ENCODE data around the gene SEMA4D.
"Not testable (repeated sequence)": the region's sequence is repeated elsewhere in the genome, so short reads cannot be mapped to it uniquely, and the experiment has no call there.

The SEMA4D gene

DNA sequence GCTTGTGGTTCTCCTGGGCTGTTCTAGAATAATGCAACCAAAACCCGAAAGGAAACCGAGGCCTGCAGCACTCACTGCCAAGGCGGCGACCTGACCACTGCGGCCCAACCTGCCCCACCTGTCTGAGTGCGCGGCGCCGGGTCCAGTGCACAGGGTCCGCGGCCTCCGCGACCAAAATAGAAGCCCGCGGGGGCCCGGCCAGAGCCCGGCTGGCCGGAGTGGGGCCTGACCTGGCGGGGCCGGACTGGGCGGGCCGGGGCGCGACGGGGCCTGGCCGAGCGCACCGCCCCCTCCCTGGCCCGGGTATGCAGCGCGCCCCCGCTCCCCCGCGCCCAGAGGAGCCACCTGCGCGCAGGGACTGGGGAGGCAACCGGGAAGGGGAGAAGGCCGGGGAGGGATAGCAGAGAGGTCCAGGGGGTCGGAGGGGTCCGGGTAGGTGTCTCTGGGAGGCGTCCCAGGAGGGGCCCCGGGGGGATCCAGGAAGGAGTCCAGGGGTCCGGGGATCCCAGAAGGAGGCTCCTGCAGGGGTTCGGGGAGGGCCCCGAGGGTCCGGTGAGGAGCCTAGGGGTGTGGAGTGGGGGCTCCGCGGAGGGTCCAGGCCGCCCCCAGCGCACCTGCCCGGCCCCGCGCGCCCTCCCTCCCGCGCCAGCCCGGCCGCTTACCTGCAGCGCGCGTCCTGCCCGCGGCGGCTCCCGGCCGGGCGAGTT is 503 bp downstream of the SEMA4D start:
- no peak for DNase-seq

DNA sequence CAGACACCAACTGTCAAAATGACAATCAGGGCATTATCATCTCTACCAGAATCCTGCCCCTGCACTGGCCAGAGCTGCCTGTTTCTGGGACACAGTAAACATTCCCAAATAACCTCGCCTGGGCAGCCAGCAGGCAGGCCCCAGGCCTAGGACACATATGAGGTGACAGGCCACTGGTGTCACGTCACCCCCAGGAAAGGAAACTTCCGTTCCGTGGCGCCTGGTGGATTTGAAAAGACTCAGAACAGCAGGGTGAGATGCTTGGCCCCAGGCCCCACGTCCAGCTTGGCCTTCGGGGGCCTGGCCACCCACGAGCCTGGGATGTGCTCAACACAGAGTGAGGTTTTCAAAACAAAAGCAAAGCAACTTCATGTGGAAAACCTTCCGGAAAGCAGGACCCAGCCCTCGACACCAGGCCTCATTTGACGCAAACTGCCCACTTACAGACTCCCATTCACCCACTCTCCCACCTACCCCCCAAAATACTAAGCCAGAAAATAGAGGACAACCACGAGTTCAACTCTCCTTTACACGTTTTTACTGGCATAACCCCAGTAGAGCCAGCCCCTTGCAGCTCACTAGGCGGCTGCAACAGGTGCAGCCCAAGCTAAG is 1.2 kb downstream of the SEMA4D start:
- DNase-seq: no peak

DNA sequence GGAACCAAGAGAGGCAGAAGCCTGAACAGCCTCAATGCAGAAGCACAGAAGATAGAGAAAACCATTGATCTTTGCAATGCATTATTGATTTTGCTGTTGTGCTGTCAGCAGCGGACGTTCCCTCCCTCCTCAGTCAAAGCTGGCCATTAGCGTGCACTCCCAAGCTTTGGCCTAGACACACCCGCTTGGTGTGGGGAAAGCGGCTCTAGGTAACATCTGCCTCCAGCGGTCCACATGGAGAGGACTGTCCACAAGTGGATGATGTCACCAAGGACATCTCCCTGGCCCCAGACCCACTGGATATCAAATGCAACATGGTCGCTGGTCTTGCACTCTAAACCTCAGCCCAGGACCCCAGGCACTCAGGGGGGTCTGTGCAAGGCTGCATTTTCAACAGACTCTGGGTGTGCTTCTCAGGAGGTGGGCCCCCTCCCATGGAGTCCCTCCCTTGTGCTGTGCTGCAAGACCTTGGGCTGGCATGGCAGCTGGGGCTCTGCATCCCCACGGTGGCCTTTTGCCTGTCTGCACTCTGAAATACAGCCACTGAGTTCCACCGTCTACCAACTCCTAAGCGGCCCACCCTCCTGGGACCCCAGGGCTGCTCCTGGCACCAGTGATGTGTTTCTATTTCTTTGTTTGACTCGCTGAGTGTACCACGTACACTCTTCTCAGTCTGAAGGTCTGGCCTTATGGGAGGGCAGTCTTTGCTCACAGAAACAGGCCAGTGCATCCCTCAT is 1.9 kb downstream of the SEMA4D start:
- no peak for DNase-seq

DNA sequence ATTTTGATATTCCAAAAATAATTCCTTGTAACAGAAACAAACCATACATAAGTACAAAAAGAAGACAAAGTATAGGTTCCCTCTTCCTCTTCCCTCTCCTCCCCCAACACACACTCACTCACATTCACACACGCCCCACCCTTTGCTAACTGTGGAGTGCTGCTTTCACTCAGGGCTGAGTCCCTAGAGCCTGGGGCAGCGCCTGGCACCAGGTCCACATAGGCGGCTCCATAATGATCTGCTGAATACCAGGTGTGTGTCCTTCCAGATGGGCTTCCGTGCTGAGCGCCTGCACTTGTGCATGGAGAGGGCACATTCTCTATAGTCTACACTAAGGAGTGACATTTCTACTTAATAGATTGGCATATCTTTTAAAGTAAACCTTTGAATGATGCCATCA is 3.7 kb downstream of the SEMA4D start:
- DNase-seq: no peak

DNA sequence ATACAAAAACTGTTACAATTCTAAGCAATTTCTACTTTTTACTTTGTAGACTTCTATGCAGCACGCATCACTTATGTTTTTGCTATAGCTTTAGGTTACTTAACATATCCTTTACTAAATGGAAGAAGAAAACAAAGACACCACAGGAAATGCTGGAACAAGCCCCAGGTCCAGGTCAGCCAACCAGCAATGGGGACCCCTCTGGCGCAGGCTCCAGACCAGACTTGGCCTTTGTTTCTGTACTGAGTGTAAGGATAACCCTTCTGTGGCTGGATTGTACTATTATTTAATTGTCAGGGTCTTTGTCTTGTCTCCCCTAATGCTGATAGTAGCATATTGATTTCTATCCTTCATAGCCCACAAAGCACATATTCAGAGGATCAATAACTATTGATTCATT is 4.2 kb downstream of the SEMA4D start:
- DNase-seq: no peak

DNA sequence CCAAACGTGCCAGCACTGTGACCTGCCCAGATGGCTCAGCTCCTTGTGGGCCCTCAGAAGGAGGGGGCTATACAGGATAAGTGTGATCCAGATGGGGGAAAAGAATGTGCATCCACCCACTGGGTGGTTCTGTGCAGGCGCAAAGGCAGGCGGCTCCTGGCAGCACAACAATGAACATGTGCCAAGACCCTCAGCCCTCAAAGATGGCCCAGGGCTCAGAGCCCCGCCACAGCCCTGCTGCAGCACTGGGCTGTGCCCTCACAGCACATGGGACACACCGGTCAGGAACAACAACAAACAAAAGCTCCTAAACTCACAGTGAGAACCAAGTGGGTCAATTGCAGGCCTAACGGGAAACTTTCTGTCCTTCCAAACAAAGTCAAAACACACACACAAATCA is 4.7 kb downstream of the SEMA4D start:
- no peak for DNase-seq

DNA sequence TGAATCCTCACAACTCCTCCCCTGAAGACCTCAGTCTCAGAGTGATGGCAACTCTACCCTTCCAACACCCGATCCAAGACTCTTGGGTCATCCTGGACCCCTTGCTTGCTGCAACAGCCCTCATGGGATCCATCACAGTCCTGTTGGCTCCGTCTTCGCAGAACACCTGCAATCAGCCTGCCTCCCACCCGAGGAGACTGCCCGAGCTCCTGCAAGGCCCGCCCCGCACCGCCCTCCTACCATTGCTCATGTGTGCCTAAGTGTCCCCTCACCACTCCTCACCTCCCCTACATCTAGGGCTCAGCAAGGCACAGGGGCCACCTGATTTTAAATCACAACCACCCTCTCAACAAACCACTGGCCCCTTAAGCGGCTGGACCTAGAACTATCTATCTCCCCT is 5.3 kb downstream of the SEMA4D start:
- no peak for DNase-seq

DNA sequence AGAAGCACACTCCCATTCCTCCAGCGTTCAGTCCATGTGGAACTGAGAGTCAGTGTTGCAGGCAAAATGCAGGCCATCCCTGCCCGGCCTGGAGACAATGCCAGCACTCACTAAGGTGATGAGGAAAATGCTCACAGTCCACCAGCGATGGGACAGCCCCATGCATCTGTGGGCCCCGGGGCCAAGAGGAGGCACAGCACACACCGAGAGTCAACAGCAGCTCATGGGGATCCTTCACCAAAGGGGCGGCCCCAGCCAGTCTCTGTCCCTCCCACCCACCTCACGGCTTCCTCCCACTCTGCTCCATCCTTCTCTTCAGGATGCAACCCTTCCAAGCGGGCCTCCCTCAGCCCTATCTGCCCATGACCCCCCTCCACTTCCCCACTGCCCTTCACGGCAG is 6.2 kb downstream of the SEMA4D start:
- DNase-seq: no peak

DNA sequence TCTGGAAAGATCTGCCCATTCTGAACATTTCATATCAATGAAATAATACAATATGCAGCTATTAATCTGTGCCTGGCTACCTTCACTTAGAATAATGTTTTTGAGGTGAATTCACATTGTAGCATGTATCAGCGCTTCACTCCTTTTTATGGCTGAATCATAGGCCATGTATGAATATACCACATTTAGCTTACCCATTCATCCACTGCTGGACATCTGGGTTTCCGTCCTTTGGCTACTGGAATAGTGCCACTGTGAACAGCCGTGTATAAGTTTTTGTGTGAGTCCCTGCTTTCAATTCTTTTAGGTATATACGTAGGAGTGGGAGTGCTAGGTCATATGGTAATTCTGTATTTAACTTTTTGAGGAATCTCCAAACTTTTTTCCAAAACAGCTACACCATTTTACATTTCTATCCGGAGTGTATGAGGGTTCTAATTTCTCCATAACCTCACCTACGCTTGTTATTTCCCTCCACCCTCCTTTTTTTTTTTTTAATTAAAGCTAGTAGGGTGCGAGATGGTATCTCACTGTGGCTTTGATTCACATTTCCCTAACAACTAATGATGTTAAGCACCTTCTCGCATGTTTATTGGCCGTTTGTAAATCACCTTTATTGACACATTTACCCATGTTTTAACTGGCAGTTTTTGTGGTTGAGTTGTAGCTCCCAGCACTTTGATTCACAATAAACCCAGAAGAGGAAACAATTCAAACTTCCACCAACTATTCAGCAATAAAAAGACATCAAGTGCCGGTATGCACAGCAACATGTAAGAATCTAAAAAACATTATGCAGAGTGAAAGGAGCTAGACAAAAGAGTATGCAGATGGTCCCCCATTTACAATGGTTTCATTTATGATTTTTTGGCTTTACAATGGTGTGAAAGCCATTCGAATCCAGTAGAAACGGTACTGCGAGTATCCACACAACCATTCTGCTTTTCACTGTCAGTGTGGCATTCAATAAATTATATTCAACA is 8.1 kb downstream of the SEMA4D start:
- no peak for DNase-seq

DNA sequence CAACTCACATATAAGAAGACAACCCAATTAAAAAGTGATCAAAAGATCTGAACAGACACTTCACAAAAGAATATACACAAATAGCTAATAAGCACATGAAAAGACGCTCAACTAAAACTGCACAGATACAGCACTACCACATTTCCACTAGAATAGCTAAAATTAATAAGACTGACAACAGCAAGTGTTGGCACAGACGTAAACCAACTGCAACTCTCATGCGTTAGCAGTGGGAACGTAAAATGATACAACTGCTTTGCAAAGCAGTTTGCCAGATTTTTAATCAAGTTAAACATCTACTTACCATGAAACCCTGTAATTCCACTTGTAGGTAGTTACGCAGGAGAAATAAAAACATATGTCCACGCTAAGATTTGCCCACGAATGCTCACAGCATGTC is 9.0 kb downstream of the SEMA4D start:
- no peak for DNase-seq

DNA sequence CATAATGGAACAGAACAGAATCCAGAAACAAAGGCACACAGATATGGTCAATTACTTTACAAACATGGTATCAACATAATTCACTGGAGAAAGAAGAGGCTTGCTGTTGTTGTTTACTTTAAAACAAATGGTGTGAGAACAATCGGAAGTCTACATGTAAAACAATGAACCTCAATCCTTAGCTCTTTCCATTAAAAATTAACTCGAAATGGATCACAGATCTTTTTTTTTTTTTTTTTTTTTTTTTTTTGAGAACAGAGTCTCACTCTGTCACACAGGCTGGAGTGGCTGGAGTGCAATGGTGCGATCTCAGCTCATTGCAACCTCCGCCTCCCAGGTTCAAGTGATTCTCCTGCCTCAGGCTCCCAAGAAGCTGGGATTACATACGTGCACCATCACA is 9.8 kb downstream of the SEMA4D start:
- no peak for DNase-seq

DNA sequence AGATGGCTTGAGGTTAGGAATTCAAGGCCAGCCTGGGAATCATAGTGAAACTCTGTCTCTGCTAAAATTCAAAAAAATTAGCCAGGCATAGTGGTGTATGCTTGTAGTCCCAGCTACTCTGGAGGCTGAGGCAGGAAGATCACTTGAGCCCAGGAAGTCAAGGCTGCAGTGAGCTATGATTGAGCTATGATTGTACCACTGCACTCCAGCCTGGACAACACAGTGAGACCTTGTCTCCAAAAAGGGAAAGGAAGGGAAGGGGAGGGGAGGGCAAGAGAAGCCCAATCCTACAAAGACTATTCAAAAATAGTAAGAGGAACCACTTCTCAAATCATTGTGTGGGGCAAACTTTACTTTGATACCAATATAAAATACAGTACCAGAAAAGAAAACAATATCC is 11.2 kb downstream of the SEMA4D start:
- no peak for DNase-seq

DNA sequence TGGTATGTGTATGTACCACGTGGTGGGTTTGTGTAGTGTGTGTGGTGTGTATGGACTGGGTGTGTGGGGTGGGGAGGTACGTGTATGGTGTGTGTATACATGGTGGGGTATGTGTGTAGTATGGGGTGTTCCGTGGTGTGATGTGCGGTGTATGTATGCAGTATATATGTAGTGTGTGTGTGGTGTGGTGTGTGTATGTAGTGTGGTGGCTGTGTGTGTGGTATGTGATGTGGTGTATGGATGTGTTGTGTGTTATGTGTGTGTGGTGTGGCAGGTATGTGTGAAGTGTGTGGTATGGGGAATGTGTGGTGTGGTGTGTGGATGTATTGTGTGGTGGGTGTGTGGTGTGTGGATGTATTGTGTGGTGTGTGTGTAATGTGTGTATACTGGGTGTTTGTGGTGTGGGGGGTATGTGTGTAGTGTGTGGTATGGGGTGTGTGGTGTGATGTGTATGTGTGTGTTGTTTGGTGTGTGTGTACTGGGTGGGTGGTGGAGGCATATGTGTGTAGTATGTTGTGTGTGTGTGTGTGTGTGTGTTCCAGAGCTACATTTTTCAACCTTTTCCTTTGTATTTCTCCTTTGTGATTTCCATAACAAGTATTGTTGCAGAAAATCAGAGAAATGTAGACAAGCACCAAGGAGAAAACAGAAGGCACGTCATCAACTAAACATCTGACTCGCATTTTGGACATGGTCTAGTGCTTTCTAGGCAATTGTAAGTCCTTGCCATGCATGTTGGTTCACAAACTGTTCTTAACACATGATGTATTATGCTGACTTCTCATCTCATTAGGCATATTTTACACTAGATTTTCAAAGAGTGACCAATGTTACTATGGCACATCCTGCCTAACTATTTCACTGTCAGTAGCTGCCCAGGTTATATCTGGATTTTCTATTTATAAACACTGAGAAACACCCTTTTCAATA is 13.2 kb downstream of the SEMA4D start:
- DNase-seq: no peak

DNA sequence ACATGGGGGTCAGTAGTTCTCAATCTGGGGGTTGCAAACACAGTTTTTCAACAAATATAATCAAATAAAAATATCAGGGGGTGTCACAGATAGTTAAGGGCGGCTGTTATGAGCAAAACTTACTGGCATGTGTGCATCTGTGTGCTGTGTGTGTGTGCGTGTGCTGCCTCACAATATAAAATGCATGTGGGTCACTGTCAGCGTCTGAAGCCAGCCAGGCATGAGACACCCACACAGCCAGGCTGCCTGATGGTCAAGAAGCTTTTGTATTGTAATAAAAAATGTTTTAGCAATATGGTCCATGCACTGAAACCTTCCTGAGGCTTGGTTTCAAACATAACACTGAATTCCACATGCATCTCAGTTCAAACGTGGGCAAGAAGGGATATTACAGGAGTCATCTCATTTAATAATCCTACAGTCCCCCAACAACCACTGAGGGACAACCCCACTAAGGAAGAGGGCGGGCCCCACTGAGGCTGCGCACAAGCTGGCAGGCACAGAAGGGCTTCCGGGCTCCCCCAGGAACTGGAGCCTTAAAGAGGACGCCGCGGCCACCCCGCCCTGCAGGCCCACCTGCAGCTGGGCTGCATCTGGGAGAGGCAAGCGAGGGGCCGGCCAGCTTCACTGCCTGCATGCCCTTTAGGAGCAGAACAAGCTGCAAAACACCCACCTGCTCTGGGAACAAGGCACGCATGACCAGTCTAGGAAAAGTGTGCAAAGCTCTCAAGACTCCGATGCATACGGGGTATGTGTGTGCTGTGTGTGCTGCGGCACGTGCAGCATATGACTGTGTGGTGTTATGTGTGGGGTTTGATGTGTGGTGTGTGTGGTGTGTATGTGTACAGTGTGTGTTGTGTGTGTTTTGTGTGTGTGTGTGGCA is 14.1 kb downstream of the SEMA4D start:
- no peak for DNase-seq

DNA sequence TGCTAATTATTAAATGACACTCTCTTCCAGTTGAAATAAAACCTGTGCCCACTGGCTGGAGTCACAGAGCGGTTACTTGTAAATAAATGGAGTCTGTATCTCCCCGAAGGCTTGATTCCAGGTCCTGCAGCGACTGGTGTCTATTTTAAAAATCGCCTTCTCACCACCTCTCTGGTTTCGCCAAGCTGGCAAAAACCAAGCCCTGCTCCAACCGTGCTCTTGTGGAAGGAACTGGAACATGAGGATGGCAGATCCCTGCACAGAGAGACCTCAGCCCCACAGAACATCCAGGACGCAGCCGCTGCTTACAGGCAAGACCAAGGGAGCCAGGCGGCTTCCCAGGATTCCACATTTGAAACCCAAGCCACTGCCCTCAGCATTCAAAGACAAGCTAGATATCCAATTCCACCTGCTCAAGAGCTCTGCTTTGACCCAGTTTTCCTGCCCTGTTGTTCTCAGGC is 15.0 kb downstream of the SEMA4D start:
- no peak for DNase-seq

DNA sequence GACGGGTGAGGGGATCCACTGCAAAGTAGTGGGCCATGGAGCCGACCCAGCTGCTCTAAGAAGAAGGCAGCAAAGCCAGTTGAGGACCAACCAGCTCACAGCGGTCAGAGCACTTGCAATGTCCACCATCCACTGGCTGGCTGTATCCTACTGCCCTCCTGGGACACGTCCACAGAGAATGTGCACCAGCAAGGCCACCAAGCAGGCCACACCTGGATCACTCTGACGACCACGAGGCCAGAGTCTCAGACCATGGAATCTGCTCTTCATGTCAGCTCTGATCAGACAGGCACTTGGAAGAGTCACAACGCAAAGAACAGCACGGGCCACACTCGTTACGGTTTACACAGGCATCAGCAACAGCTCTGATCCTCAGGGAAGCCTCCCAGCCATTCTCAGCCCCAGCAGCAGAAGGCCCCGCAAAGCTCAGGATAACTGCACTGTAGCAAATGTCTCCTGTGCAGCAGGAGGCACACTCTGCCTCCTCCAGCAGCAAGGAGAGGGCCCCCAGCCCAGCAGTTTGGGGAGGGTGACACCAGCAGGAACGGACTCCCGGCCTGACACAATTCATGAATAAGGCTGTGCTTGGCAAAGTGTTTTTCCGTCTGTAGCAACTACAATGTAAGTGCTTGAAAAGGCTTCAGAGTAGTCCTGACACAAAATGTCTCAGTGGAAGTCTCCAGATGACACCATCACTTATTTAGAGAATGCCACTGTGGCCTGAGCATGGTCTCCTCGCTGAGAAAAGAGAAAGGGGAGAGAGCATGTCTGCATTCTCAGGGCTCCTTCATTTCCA is 15.7 kb downstream of the SEMA4D start:
- no peak for DNase-seq

DNA sequence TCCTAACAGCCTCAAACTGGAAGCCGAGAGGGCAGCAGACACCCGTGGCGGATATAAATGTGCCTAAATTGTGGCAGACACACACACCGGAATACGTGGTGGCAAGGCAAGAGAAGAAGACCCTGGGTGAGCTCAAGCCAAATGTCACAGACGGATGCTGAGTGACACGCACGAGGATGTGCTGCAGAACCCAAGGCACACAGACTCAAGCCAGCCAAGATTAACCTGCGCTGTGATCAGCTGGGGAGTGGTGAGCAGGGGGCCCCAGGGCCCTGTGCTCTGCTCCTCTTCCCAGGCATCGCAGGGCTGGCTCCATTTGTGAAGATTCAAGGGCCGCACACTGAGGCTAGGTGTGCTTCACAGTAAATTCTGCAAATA is 16.4 kb downstream of the SEMA4D start:
- DNase-seq: no peak

DNA sequence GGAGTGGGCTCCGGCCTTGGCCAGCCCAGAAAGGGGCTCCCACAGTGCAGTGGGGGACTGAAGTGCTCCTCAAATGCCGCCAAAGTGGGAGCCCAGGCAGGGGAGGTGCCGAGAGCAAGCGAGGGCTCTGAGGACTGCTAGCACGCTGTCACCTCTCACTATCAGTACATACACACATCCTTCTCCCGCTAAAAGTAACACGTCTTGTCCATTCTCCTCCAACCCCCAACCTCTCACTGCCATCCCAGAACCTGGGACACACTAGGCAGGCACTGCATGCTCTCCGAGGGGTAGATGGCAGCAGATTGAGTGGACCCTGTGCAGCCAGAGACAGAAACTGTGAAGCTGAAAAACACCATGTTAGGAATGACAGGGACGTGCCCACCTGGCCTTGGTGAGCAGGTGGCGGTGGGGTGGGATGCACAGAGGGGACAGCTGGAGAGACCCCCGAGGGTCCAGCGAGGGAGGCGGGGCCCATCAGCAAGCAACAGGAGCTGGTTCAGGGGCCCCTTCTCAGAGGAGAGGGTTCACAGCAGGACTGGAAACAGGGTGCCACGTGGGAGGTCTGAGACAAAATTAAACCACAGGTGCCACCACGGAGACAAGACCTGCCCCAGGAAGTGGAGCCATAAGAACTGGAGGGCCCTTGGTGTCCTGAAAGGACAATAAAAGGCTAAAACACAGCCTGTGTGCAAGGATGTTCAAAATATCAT is 16.9 kb downstream of the SEMA4D start:
- no peak for DNase-seq

DNA sequence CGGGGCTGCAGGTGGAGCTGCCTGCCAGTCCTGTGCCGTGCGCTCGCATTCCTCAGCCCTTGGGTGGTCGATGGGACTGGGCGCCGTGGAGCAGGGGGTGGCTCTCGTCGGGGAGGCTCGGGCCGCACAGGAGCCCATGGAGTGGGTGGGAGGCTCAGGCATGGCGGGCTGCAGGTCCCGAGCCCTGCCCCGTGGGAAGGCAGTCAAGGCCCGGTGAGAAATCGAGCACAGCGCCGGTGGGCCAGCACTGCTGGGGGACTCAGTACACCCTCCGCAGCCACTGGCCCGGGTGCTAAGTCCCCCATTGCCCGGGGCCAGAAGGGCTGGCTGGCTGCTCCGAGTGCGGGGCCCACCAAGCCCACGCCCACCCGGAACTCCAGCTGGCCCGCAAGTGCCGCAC is 17.5 kb downstream of the SEMA4D start:
- not testable (repeated sequence) for DNase-seq
